B cell (primary cell): ENCODE data around the gene LRRC8E.

Experiments used
- CTCF ChIP-seq: fragments of 200-600 bp; IDR thresholded peaks from one replicate; pipeline ENCODE4 v1.8.0; 2022; ENCODE audit warnings: antibody characterized with exemption, mild to moderate bottlenecking
- EZH2 ChIP-seq: IDR thresholded peaks from 2 replicates; pipeline ENCODE4 v1.6.1; 2012; ENCODE audit warnings: borderline replicate concordance, low read depth, mild to moderate bottlenecking, moderate library complexity, low read length; ENCODE audit not compliant: insufficient read depth, poor library complexity, severe bottlenecking

GRCh38 chr19:7911508-7912143, 23.3 kb downstream of the LRRC8E start:
- TF ChIP-seq CTCF (no peak), EZH2 (no peak)
